Measurements from ENCODE around the gene DCLK1.

The DCLK1 gene

GRCh38 chr13:36061621-36062020 is 69.6 kb downstream of the DCLK1 start:
- DNase-seq (ENCODE audit: low read depth), result no peak
- no peak overlapping the region for H3K4me3 ChIP-seq (ENCODE audit: control insufficient read depth, low read depth, low read length)
- TF ChIP-seq, protein P1, sequence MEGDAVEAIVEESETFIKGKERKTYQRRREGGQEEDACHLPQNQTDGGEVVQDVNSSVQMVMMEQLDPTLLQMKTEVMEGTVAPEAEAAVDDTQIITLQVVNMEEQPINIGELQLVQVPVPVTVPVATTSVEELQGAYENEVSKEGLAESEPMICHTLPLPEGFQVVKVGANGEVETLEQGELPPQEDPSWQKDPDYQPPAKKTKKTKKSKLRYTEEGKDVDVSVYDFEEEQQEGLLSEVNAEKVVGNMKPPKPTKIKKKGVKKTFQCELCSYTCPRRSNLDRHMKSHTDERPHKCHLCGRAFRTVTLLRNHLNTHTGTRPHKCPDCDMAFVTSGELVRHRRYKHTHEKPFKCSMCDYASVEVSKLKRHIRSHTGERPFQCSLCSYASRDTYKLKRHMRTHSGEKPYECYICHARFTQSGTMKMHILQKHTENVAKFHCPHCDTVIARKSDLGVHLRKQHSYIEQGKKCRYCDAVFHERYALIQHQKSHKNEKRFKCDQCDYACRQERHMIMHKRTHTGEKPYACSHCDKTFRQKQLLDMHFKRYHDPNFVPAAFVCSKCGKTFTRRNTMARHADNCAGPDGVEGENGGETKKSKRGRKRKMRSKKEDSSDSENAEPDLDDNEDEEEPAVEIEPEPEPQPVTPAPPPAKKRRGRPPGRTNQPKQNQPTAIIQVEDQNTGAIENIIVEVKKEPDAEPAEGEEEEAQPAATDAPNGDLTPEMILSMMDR (IDR thresholded peaks at IDR 0.05; ENCODE audit: control insufficient read depth, insufficient read depth, low read depth, low read length, missing control alignments), result no peak

DNA sequence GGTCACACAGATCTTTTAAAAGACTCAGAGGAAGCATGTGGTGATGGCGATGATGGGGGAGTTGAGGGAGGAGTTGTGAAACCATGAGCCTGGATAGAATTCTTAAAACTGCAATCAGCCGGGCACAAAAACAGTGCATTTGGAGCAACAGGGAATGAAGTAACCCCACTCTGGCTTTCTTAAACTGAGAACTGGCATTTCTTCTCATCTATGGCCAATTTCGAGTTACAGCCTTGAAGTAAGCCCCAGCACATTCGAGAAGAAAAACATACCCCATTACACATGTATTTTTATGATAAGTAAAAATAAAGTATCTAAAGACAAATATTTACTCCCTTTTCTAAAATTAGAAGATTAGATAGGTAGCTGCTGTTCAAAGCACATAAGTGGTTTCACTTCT is 70.1 kb downstream of the DCLK1 start:
- H3K4me3 ChIP-seq (ENCODE audit: control insufficient read depth, low read depth, low read length), result no peak overlapping the region
- TF ChIP-seq, protein P1 (IDR thresholded peaks at IDR 0.05; ENCODE audit: control insufficient read depth, insufficient read depth, low read depth, low read length, missing control alignments), result no peak
- DNase-seq (ENCODE audit: low read depth), result no peak

GRCh38 chr13:36059321-36059720 is 71.9 kb downstream of the DCLK1 start:
- TF ChIP-seq, protein P1 (IDR thresholded peaks at IDR 0.05; ENCODE audit: control insufficient read depth, insufficient read depth, low read depth, low read length, missing control alignments), result no peak
- H3K4me3 ChIP-seq (ENCODE audit: control insufficient read depth, low read depth, low read length), result no peak overlapping the region
- DNase-seq (ENCODE audit: low read depth), result no peak

- TF ChIP-seq, protein P1 (IDR thresholded peaks at IDR 0.05; ENCODE audit: control insufficient read depth, insufficient read depth, low read depth, low read length, missing control alignments), result no peak
- DNase-seq (ENCODE audit: low read depth), result no peak
- H3K4me3 ChIP-seq (ENCODE audit: control insufficient read depth, low read depth, low read length), result no peak overlapping the region
Measured at GRCh38 chr13:36058116-36058515, 73.1 kb downstream of the DCLK1 start.

- H3K4me3 ChIP-seq (ENCODE audit: control insufficient read depth, low read depth, low read length), result no peak overlapping the region
- no peak for DNase-seq (ENCODE audit: low read depth)
- TF ChIP-seq, protein P1 (IDR thresholded peaks at IDR 0.05; ENCODE audit: control insufficient read depth, insufficient read depth, low read depth, low read length, missing control alignments), result no peak
Measured at GRCh38 chr13:36057547-36057946, 73.6 kb downstream of the DCLK1 start.

DNA sequence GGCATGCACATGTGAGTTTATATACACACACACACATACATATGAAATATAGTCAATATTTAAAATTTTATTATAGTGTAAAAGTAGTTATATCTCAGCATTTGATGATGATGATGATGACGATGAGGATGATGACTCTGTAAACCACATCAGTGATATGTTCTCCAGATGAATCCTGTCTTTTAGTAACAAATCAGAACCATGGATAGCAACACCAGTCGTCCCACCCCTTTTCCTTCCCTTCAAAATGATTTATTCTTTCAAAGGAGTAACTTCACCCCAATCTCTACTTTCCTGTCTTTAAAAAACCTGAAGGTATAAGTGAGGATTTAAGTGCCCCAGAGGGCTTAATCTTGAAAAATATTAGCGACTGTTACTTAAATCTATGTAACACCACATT is 74.1 kb downstream of the DCLK1 start:
- DNase-seq (ENCODE audit: low read depth), result no peak
- TF ChIP-seq, protein P1 (IDR thresholded peaks at IDR 0.05; ENCODE audit: control insufficient read depth, insufficient read depth, low read depth, low read length, missing control alignments), result no peak
- H3K4me3 ChIP-seq (ENCODE audit: control insufficient read depth, low read depth, low read length), result no peak overlapping the region

GRCh38 chr13:36055366-36055765 is 75.8 kb downstream of the DCLK1 start:
- H3K4me3 ChIP-seq (ENCODE audit: control insufficient read depth, low read depth, low read length), result no peak overlapping the region
- TF ChIP-seq, protein P1 (IDR thresholded peaks at IDR 0.05; ENCODE audit: control insufficient read depth, insufficient read depth, low read depth, low read length, missing control alignments), result no peak
- DNase-seq (ENCODE audit: low read depth), result no peak

All from AG09309 (cell line).